H1 (cell line): ENCODE measurements around the gene ASTN2.

Experiments used
- CTCF ChIP-seq, 3 experiments: IDR thresholded peaks; 1 replicate in 2 of 3; 2 replicates in 1 of 3; pipeline versions ENCODE4 v1.5.1 to v1.6.1; 2011; ENCODE audit warnings: low read length in 3 of 3, mild to moderate bottlenecking in 3 of 3, inconsistent platforms in 2 of 3, low read depth in 1 of 3, moderate library complexity in 1 of 3; ENCODE audit not compliant: insufficient read depth in 1 of 3; ENCODE audit errors: control extremely low read depth in 1 of 3
- EP300 ChIP-seq, 2 experiments: IDR thresholded peaks; 1 replicate in 1 of 2; 2 replicates in 1 of 2; pipeline ENCODE4 v1.6.1; 2011 to 2012; ENCODE audit warnings: low read depth in 2 of 2, low read length in 2 of 2, mild to moderate bottlenecking in 2 of 2, borderline replicate concordance in 1 of 2, inconsistent platforms in 1 of 2, moderate library complexity in 1 of 2
- EZH2 ChIP-seq: fragments of 200-600 bp; sonication (generic); IDR thresholded peaks from 2 replicates; pipeline ENCODE4 v1.7.1; 2012; ENCODE audit warnings: low read depth, mild to moderate bottlenecking, moderate library complexity, low read length, inconsistent platforms; ENCODE audit not compliant: severe bottlenecking
- POLR2A ChIP-seq, 2 experiments: IDR thresholded peaks; 1 replicate in 1 of 2; 2 replicates in 1 of 2; pipeline ENCODE4 v1.6.1; 2011; ENCODE audit warnings: low read depth in 2 of 2, low read length in 2 of 2, mild to moderate bottlenecking in 2 of 2; ENCODE audit errors: control extremely low read depth in 1 of 2
- POLR2AphosphoS5 ChIP-seq: IDR thresholded peaks from 2 replicates; pipeline ENCODE4 v1.6.1; 2011; ENCODE audit warnings: low read depth, low read length
- RAD21 ChIP-seq, 2 experiments: IDR thresholded peaks in 1 of 2; conservative IDR thresholded peaks in 1 of 2; 2 replicates each; pipeline ENCODE4 v1.6.1; 2011; ENCODE audit warnings: low read depth in 2 of 2, low read length in 2 of 2, improper control_type of control experiment in 1 of 2, inconsistent platforms in 1 of 2, mild to moderate bottlenecking in 1 of 2, moderate library complexity in 1 of 2

- TF ChIP-seq POLR2A (IDR thresholded peaks at IDR 0.05; ENCODE audit: control extremely low read depth in 1 of 2, low read depth in 2 of 2, low read length in 2 of 2) (no peak), EZH2 (no peak), POLR2AphosphoS5 (no peak), RAD21 (IDR thresholded peaks at IDR 0.05 in 1 of 2, conservative IDR thresholded peaks at IDR 0.05 in 1 of 2; ENCODE audit: low read depth in 2 of 2, low read length in 2 of 2) (no peak), EP300 (IDR thresholded peaks at IDR 0.05; ENCODE audit: borderline replicate concordance in 1 of 2, low read depth in 2 of 2, low read length in 2 of 2) (no peak), CTCF (IDR thresholded peaks at IDR 0.05; ENCODE audit: control extremely low read depth in 1 of 3, insufficient read depth in 1 of 3, low read depth in 1 of 3, low read length in 3 of 3) (no peak)
Observed at GRCh38 chr9:116479967-116480366, 934.9 kb downstream of the ASTN2 start.
